Type B pancreatic cell (in vitro differentiated cells): ENCODE results near the gene TXNIP. TPM values are rescaled to one million over a fixed set of nuclear protein-coding genes. Genes with fewer than 3 reads are reported as not detected.
A peak's percentile ranks its signal among the peaks of the same experiment; 100 is the strongest.

Experiments
- DNase-seq: peaks from one replicate; pipeline ENCODE4 v3.0.0; 2021; ENCODE audit warnings: mixed read lengths; ENCODE audit not compliant: unreplicated experiment; ENCODE audit errors: extremely low spot score
- H3K27ac Mint-ChIP-seq: 2 replicates; pipeline ENCODE4 v1.8.0; 2021; ENCODE audit warnings: mild to moderate bottlenecking, mixed read lengths
- H3K27me3 Mint-ChIP-seq: 2 replicates; pipeline ENCODE4 v1.8.0; 2021; ENCODE audit warnings: mixed read lengths
- H3K36me3 Mint-ChIP-seq: 2 replicates; pipeline ENCODE4 v1.8.0; 2021; ENCODE audit warnings: mixed read lengths
- H3K4me1 Mint-ChIP-seq: one replicate; pipeline ENCODE4 v1.8.0; 2021; ENCODE audit warnings: mixed read lengths; ENCODE audit not compliant: unreplicated experiment
- H3K4me3 Mint-ChIP-seq: 2 replicates; pipeline ENCODE4 v1.8.0; 2021; ENCODE audit warnings: mild to moderate bottlenecking, mixed read lengths
- H3K9me3 Mint-ChIP-seq: 2 replicates; pipeline ENCODE4 v1.8.0; 2021; ENCODE audit warnings: mixed read lengths
- CTCF ChIP-seq: fragments of 200-600 bp; sonication (generic); conservative IDR thresholded peaks from 2 replicates; pipeline ENCODE4 v1.5.0; 2021; ENCODE audit warnings: antibody characterized with exemption, mild to moderate bottlenecking
- total RNA-seq: library from RNA; stranded (reverse); gene quantifications from 2 replicates; pipeline ENCODE4 v1.2.1, GENCODE V29; 2021; ENCODE audit warnings: low replicate concordance

The TXNIP gene
- total RNA-seq, 1 donor from 2014 or later: 96.7 TPM

- no peak for TF ChIP-seq CTCF
- H3K4me1 Mint-ChIP-seq: no peaks in the 10 kb centered on the region
These were observed 21.2 kb downstream of the TXNIP start for GRCh38 chr1:145975216-145975615.

GRCh38 chr1:145974721-145975120, 21.7 kb downstream of the TXNIP start:
- Mint-ChIP-seq H3K27ac (no peak overlapping the region), H3K4me1 (no peaks in the 10 kb centered on the region), H3K36me3 (no peaks in the 10 kb centered on the region), H3K4me3 (no peak overlapping the region), H3K27me3 (no peaks in the 10 kb centered on the region), H3K9me3 (no peaks in the 10 kb centered on the region)
- no peak for TF ChIP-seq CTCF
- DNase-seq: no peak

More at GRCh38 chr1:145975216-145975615, 21.2 kb downstream of the TXNIP start:
- H3K4me3 Mint-ChIP-seq: no peak overlapping the region
- H3K36me3 Mint-ChIP-seq: no peaks in the 10 kb centered on the region
- H3K27me3 Mint-ChIP-seq: no peaks in the 10 kb centered on the region
- H3K27ac Mint-ChIP-seq: no peak overlapping the region
- DNase-seq: no peak
- no peaks in the 10 kb centered on the region for H3K9me3 Mint-ChIP-seq

- no peak overlapping the region for H3K27ac Mint-ChIP-seq
- TF ChIP-seq CTCF: no peak
- no peaks in the 10 kb centered on the region for H3K4me1 Mint-ChIP-seq
- no peak overlapping the region for H3K4me3 Mint-ChIP-seq
- H3K27me3 Mint-ChIP-seq: no peaks in the 10 kb centered on the region
- no peaks in the 10 kb centered on the region for H3K9me3 Mint-ChIP-seq
- H3K36me3 Mint-ChIP-seq: no peaks in the 10 kb centered on the region
- no peak for DNase-seq
These were observed 23.8 kb downstream of the TXNIP start for GRCh38 chr1:145972580-145972979.

GRCh38 chr1:145967288-145967687, 29.1 kb downstream of the TXNIP start:
- DNase-seq: no peak
- Mint-ChIP-seq H3K4me3 (no peak overlapping the region), H3K4me1 (peaks cover 17% of the 10 kb centered on the region), H3K9me3 (no peaks in the 10 kb centered on the region), H3K36me3 (no peaks in the 10 kb centered on the region), H3K27me3 (peaks cover 17% of the 10 kb centered on the region), H3K27ac (no peak overlapping the region)
- no peak for TF ChIP-seq CTCF

- no peak for DNase-seq
- H3K9me3 Mint-ChIP-seq: no peaks in the 10 kb centered on the region
- peaks cover 21% of the 10 kb centered on the region for H3K4me1 Mint-ChIP-seq
- H3K4me3 Mint-ChIP-seq: peak overlapping the region; percentile 97
- H3K27me3 Mint-ChIP-seq: peaks cover 36% of the 10 kb centered on the region
- H3K27ac Mint-ChIP-seq: peak overlapping the region; percentile 85
- TF ChIP-seq CTCF: no peak
- no peaks in the 10 kb centered on the region for H3K36me3 Mint-ChIP-seq
These were observed 31.1 kb downstream of the TXNIP start for GRCh38 chr1:145965119-145965744.
